GM19324 (cell line): Measurements from ENCODE around the gene TSBP1.
A peak's percentile ranks its signal among the peaks of the same experiment; 100 is the strongest.
"Not testable (repeated sequence)": the region's sequence is repeated elsewhere in the genome, so short reads cannot be mapped to it uniquely, and the experiment has no call there.

Source experiments
- ATAC-seq: cut with Tn5 transposase; IDR thresholded peaks from one replicate; pipeline ENCODE4 v1.9.1; 2021; ENCODE audit warnings: mild to moderate bottlenecking, moderate library complexity; ENCODE audit not compliant: unreplicated experiment, low FRiP score

TSBP1 gene

DNA sequence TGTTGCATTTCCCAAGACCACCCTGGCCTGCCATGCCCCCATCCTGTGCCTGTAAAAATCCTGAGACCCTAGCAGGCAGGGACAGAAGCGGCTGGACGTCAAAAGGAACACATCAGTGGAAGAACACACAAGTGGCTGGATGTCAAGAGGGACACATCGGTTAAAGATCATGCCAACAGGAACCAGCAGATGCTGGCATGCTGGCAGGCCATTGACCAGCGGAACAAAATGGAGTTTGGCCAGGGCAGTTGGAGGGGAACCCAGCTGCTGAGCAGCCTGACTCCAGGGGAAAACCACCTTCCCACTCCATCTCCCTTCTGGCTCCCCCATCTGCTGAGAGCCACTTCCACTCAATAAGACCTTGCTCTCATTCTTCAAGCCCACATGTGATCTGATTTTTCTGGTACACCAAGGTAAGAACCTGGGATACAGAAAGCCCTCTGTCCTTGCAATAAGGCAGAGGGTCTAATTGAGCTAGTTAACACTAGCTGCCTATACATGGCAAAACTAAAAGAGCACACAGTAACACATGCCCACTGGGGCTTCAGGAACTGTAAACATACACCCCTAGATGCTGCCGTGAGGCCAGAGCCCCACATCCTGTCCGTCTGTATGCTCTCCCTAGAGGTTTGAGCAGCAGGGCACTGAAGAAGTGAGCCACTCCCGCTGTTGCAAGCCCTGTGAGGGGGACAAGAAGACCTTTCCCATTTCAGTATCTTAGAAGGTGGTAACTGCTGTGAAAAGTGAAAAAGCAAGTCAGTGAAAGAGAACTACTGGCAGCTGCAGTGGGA lies 4.2 kb upstream of the TSBP1 start:
- ATAC-seq: peak; percentile 48

DNA sequence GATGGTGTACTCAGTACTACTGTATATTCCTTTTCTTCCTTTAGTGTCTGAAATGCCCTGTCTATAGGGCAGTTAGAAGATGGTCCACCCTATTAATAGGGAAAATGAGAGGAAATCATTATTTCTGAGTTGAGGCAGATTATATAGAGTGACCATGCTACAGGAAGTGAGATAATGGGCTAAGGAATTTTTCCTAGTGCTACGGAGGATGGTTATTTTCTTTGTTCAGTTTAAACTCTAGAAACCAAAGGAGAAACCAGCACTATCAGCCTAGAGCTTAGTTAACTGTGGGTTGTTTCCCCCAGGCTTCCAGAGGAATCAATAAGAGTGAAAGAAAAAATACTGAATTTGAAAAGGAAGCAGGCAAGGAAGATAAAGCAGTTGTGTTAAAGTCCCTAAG lies 474 bp downstream of the TSBP1 start:
- ATAC-seq: no peak

DNA sequence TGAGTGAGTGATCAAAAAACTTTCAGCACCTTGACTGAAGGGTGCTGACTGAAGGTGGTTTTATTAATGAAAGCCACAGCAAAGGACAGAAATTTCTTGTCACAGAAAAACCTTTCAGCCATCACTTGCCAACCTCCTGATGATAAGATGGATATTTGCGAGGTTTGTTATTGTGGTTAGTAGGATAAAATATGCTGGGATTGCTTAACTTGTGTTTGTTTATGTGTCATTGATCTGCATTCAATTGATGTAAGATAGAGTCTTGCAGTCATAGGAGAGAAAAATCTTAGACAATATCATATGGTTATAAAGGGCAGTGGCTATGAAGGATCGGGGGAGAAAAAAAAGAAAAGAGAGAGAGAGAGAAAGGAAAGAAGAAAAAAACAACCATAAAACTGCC lies 1.2 kb downstream of the TSBP1 start:
- no peak for ATAC-seq

DNA sequence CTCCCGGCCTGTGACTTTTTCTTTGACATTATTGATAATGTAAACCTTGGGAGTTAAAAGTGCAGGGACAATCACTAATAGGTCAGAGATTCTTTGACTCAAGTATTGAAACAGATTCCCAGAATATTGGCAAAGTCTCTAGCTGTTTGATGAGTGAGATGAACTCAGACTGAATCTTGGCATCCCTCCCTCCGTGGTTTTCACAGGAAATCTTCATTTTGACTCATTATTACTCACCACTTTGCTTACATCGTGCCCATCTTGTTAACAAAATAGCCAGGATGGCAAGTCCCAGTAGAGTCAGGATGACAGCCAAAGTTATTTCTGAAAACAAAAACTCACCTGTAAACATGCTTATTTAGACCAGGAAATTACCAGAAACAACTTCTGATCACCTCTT lies 2.0 kb downstream of the TSBP1 start:
- ATAC-seq: no peak

DNA sequence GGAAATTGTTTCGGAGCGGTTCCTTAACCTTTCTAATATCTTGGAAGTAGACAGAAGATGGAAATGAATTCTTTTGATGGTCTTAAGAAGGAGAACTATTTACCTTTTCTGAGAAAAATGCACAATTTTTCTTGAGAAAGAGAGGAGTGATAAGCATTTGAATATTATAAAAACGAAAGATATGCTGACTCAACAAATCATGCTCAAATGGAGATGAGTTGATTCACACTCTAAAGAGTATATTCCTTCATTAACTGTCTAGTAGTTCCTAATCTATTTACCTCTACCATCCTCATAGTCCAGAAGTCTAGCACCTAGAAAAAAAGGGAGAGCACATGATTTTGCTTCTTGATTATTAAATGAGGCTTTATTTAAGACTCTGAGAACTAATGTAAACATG lies 4.1 kb downstream of the TSBP1 start:
- no peak for ATAC-seq

DNA sequence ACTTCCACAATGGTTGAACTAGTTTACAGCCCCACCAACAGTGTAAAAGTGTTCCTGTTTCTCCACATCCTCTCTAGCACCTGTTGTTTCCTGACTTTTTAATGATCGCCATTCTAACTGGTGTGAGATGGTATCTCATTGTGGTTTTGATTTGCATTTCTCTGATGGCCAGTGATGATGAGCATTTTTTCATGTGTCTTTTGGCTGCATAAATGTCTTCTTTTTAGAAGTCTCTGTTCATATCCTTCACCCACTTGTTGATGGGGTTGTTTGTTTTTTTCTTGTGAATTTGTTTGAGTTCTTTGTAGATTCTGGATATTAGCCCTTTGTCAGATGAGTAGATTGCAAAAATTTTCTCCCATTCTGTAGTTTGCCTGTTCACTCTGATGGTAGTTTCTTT lies 12.5 kb downstream of the TSBP1 start:
- ATAC-seq: not testable (repeated sequence)

DNA sequence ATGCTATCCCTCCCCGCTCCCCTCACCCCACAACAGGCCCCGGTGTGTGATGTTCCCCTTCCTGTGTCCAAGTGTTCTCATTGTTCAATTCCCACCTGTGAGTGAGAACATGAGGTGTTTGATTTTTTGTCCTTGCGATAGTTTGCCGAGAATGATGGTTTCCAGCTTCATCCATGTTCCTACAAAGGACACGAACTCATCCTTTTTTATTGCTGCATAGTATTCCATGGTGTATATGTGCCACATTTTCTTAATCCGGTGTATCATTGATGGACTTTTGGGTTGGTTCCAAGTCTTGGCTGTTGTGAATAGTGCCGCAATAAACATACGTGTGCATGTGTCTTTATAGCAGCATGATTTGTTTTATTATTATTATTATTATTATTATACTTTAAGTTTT lies 13.2 kb downstream of the TSBP1 start:
- ATAC-seq: not testable (repeated sequence)

DNA sequence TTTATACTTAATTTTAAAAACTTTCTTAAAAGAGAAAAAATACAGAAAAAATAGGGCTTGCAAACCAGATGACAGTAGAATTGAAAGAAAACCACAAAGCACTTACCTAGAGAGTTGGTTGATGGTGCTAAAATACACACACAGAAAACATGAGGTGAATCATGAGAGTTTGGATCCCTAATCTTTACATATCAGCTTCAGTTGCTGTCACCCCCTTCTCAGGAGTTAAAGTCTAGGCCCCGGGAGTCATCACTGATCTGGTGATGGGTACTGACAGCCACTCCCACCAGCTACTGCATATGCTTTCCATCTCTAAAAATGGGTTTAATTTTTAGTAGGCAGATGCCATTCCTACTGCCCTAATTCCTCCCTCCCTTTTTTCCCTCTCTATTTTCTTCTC lies 16.7 kb downstream of the TSBP1 start:
- ATAC-seq: no peak

DNA sequence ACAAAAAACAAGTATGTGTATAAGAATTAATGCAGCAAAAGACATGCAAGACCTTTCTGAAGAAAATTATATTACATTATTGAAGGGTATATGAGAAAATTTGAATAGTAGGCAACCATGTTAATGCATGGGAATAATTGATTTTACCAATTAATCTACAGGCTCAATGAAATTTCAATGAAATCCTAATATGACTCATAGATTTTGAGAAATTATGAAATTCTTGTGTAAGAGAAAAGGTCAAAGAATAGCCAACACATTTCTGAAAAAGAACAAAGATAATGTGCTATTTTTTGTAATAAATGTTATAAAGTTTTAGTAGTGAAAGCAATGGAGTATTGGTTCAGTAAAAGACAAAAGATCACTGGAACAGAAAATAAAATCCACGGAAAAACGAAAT lies 18.4 kb downstream of the TSBP1 start:
- ATAC-seq: no peak

DNA sequence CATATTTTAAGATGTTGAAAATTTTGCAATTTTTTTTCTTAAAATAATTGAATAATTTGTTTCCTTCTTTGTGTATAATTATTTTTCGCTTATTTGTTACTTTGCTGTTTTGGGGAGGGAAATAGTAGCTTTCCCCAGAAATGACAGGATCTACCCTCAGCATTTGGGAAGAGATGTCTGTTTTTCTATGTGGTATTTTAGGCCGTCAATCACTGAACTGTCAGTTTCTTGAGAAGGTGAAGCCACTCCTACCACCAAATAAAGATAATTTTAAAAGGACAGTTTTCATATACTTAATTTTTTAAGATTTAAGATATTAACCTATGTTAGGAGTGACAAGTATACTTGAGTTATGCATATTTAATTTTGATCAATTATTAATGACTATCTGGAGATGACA lies 31.5 kb downstream of the TSBP1 start:
- ATAC-seq: no peak

DNA sequence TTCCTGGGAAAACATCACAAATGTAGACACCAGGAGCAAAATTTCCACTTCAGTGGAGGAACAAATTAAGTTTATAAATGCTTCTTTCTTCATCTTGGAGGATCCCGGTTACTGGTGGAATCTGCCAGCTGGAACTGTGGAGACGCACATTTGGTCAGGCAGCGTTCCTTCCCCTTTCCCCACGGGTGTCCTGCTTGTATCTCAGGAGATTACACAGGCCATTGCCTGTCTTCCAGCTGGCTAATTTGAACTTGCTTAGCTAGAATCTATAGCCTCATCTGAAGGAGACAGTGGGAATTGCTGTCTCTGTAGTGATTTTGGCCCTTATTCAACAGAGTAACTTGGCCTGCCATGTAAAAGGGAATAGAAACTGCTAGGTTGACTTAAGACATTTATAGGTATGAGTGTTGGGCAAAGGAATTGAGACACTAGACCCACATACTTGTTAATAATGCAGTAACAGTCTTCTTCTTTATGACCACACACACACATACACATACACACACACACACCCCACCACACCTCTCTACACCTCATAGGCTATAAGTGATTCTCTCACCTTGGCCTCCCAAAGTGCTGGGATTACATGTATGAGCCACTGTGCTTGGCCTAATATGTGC lies 34.4 kb downstream of the TSBP1 start:
- no peak for ATAC-seq

DNA sequence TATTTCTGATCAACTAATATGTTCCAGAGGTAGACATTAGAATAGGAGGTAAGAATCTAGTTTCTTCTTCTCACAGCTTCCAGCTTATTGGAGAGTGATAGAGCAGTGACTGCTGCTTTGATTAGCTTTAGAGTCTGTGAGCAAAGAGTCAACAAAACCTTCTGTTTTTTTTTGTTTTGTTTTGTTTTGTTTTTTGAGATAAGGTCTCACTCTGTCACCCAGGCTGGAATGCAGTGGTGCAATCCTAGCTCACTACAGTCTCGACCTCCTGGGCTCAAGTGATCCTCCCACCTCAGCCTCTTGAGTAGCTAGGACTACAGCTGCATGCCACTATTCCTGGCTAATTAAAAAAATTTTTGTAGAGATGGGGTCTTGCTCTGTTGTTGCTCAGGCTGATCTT lies 39.3 kb downstream of the TSBP1 start:
- ATAC-seq: no peak

DNA sequence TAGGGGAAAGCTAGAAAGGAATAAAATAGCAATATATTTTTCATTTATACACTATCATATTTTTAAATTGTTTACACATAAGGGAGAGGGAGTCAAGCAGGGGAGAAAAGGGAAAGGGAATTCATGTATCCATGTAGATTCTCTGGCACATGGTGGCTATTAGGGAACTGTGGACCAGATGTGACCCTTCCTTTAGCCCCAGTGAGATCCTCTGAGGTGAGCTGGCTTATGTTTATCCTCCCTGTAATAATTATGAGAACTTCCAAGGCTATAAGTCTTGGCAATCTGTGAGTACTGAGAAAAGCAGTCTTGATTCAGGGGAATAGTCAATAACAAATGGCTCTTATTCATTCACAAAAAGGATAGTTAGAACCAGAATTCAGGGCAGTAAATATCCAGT lies 42.6 kb downstream of the TSBP1 start:
- ATAC-seq: no peak

DNA sequence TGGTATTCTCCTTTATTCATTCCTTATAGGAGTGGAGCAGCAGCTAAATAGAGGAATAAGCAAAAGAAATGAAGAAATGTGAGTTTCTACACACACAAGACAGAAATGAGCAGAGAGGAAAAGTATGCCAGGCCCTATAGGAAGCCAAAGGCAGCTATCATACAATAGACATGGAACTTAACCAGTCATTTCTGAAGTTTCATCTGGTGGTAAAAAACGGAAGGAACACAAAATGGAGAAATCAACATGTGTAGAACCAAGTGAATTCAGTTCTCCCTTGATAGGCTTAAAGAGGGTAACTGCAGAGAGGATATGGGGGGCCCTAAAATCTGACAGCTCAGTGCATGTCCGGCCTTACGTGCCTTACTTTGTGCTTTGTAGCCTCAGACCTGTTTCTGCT lies 44.6 kb downstream of the TSBP1 start:
- no peak for ATAC-seq

DNA sequence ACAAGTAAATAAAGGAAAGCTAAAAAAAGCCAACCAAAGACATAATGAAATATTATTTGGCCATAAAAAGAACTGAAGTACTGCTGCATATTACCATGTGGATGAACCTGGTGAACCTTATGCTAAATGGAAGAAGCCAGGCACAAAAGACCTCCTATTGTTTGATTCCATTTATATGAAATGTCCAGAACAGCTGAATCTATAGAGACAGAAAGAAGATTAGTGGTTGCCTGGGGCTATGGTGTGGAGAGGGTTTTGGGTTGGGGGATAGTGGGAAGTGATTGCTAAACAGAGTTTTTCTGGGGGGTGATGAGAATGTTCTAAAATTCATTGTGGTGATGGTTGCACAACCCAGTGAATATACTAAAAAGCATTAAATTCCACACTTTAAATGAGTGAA lies 53.2 kb downstream of the TSBP1 start:
- ATAC-seq: no peak

DNA sequence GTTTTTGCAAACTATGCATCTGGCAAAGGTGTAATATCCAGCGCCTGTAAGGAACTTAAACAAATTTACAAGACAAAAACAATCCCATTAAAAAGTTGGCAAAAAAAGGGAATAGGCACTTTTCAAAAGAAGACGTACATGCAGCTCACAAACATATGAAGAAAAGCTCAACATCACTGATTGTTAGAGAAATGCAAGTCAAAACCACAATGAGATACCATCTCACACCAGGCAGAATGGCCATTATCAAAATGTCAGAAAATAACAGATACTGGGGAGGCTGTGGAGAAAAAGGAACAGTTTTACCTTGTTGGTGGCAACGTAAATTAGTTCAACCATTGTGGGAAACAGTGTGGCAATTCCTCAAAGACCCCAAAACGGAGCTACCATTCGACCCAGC lies 54.2 kb downstream of the TSBP1 start:
- ATAC-seq: no peak

DNA sequence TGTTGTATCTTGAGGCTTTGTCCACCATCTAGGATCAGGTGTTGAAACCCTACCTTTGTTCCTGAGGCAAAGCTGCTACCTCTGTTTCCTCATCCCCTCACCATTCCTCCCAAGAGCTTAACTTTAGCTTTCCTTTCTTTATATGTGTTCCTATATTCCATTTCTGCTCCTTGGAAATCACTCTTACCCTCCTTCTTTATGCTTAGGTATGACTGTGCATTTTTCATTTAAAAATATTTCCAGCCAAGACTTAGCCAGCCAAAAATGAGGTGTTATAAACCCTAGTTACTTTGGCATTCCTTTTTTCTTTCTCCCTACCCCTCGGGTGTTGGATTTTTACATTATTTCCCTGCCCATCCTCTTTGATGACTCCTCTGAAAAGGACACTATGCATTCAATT lies 57.7 kb downstream of the TSBP1 start:
- ATAC-seq: no peak

DNA sequence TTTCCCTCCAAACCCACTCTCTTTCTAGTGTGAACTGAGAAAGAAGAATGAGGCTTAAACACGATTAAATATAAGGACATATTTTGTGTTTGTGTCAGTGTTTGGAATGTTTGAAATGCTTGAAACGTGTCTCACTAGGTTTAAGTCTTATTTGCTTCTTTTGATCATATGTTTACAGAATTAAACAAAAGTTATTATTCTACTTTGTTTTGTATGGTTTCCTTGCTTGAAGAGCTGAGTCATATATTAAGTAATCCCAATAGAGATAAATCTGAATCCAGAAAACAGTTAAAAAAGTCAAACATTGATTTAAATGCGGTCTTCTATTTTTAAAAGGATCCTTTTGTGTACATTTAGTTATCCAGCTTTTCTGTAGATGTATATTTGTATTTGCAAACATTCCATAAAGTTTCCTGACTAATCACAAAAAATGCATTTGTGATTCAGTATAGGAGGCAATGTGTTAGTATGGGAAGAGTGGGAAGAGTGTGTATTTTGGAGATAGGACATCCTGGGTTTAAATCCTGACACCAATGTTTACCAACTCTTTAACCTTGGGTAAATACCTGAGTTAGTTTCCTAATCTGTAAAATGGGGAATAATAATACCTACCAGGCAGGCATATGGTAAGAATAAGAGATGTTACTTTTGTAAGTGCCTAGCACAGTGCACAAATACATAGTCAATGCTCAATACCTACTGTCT lies 72.9 kb downstream of the TSBP1 start:
- no peak for ATAC-seq

DNA sequence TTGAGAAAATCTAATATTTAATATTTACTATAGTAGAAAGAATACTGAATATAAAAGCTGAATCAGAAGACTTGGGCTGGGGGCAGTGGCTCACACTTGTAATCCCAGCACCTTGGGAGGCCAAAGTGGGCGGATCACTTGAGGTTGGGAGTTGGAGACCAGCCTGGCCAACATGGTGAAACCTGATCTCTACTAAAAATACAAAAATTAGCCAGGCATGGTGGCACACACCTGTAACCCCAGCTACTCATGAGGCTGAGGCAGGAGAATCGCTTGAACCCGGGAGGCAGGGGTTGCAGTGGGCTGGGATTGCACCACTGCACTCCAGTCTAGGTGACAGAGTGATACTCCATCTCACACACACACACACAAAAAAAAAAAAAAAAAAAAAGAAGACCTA lies 76.7 kb downstream of the TSBP1 start:
- not testable (repeated sequence) for ATAC-seq

DNA sequence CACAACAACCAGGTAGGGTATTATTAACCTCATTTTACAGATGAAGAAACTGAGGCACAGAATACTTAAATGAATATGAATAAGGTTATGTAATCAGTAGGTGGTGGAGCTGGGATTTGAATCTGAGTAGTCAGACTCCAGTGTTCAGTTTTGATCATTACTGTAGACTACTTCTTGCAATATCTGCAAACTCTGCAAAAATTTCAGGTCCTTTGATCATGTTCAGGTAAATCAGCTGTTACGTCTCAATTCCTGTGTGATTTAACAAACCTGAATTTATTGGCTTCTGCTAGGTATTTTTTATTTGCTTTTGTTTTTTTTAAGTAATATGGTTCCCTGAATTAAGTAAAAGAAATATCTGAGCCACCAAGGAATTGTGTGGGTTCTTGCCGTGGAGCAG lies 77.1 kb downstream of the TSBP1 start:
- ATAC-seq: no peak

DNA sequence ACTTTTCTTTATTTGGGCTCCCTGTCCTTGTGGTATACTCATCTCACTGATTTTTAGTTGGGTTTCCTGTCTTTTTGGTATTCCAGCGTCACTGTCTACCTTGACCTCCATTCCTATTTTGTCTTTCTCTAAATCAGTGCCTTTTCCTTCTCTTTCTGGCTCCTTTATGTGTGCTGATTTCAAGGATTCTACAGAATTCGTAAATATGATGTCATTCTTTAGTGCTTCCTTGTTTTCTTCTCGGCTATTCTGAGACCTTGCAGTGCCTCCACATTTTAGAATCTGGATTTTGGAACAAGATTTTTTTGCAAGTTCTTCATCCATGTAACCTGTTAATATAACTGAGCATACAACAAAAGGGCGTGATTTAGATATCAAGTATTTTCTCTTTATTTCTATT lies 78.0 kb downstream of the TSBP1 start:
- ATAC-seq: no peak

DNA sequence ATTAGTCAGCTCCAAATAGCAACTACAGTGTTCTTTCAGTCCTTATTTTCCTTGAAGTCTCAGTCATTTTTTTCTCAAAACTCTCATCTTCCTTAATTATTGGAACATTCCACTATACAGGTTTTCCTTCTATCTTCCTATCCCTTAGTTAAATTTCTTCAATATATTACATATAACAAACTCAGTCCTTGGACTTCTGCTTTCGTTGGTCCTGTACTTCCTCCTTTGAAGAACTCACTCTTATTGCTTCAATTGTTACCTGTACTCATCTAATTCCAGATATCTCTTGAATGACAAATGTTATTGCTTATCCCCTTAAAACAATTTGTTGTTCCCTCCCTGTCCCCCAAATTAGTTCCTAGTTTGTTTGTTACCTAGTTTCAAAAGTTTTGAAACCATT lies 80.2 kb downstream of the TSBP1 start:
- ATAC-seq: no peak
